NB4 (cell line): ENCODE measurements around the gene BCOR.
A peak's percentile ranks its signal among the peaks of the same experiment; 100 is the strongest.

Experiments
- CTCF ChIP-seq: IDR thresholded peaks from one replicate; pipeline ENCODE4 v1.5.1; 2012; ENCODE audit warnings: low read depth, low read length
- MAX ChIP-seq: IDR thresholded peaks from 2 replicates; pipeline ENCODE4 v1.6.1; 2011; ENCODE audit warnings: low read depth, low read length
- POLR2A ChIP-seq: IDR thresholded peaks from 2 replicates; pipeline ENCODE4 v1.6.1; 2011; ENCODE audit warnings: mild to moderate bottlenecking; ENCODE audit not compliant: insufficient read length; ENCODE audit errors: extremely low read depth

- TF ChIP-seq CTCF (no peak), POLR2A (no peak), MAX (peak; percentile 62)
Measured at GRCh38 chrX:40012039-40012867, 85.5 kb downstream of the BCOR start.
